Tibial nerve (tissue), 3 donors: Measurements from ENCODE around the gene HECTD4.

ENCODE experiments used
- POLR2A ChIP-seq, 2 donors: fragments of 450-650 bp; IDR thresholded peaks; one replicate each; pipeline ENCODE4 v1.6.1; 2017; ENCODE audit warnings: antibody characterized with exemption in 2 of 2, mild to moderate bottlenecking in 2 of 2, moderate library complexity in 2 of 2
- TF ChIP-seq, protein P1 (sequence below), 5 experiments: fragments of 200-600 bp in 3 of 5; fragments of 450-650 bp in 2 of 5; sonication (generic) in 3 of 5; IDR thresholded peaks; one replicate each; pipeline ENCODE4 v1.5.1; 2016 to 2019; ENCODE audit warnings: antibody characterized with exemption in 5 of 5, mild to moderate bottlenecking in 3 of 5, moderate library complexity in 2 of 5

DNA sequence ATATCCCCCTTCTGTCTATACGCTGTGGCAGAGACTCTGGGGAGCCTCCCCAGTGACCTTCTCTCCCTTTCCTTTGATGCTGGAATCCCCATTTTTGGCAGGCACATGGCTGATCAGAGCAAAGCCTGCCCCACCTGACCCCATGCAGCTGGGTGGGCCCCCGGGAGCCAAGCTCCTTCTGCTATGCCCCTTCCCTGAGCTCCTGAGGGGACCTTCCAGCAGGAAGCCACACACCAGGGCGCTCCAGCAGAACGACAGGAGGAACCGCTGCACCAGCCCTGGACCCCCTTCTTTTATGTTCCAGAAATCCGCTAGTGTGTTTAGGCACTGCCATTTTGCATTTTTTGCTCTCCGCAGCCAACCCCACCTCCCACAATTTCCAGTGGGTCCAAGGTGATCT, 212.3 kb downstream of the HECTD4 start:
- TF ChIP-seq, protein P1, sequence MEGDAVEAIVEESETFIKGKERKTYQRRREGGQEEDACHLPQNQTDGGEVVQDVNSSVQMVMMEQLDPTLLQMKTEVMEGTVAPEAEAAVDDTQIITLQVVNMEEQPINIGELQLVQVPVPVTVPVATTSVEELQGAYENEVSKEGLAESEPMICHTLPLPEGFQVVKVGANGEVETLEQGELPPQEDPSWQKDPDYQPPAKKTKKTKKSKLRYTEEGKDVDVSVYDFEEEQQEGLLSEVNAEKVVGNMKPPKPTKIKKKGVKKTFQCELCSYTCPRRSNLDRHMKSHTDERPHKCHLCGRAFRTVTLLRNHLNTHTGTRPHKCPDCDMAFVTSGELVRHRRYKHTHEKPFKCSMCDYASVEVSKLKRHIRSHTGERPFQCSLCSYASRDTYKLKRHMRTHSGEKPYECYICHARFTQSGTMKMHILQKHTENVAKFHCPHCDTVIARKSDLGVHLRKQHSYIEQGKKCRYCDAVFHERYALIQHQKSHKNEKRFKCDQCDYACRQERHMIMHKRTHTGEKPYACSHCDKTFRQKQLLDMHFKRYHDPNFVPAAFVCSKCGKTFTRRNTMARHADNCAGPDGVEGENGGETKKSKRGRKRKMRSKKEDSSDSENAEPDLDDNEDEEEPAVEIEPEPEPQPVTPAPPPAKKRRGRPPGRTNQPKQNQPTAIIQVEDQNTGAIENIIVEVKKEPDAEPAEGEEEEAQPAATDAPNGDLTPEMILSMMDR (IDR thresholded peaks at IDR 0.05) = no peak
- no peak for TF ChIP-seq POLR2A (IDR thresholded peaks at IDR 0.05)
